Measurements from ENCODE around the gene INPP4A.

INPP4A gene

DNA sequence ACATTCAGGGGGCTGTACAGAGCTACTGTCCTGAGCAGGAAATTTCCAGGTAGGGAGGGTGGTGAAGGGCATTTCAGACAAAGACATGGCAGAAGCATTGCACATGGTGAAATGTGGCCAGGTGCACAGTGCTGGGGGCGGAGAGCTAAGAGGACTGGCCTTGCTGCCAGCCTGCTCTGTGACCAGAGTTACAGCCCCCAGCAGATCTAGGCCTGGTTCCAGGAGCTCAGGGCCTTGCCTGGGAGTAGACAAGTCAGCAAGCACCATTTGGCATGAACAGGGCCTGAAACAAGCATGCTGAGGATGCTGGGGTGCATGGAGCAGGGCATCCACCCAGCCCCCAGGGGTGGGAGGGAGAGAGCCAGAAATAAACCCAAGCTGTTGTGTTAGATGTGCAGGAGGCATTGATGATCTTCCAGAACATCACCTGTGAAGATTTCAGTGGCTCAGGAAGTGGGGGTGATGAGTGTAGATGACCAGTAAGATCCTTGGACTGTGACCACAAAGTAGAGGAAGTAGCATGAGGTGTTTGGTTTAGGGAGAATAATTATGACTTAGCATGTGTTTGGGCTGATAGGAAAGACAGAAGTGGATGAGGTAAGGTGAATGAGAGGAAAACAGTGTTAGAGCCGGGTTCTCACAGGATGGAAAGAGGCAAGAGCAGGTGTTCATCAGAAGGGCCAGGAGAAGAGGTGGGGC, 102.6 kb downstream of the INPP4A start:
- no peak for DNase-seq

DNA sequence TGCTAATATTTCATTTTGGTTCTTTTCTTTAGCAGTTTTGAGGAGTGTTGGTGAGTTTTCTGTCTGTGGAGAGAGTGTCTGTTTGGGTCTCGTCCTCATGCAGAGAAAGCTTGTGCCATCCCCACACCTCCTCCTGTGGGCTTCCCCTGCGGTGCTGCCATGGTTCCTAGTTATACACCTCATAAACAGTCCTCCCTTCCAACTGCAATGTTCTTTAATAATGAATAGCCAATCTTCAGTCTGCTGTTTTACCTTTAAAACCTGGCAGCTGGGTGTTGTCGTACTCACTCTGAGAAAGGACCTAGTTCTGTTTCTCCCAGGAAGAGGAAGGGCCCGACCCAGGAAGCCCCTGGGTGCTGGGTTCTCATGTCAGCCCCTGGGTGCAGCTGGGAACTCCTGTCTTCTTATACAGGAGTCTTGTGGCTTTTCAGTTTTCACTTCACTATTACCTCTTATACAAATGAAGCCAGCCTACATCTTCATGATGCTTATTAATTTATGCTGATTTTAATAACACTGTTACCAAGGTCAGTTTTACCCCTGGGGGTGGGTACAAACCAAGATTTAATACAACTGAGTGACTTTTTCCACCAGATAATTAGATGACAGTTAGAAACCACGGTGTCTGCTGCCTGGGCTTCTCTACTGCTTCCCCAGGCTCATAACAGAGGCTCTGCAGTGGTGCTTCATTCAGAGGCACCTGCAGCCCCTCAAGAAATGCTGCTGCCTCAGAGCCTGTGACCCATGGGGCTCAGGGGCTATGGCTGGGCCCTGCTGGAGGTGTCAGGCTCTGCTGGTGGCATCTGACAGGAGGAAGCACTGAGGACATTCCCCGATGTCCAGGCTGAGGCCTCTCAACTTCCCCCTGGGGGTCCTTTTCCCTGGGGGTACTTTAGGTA, 104.5 kb downstream of the INPP4A start:
- no peak for DNase-seq

DNA sequence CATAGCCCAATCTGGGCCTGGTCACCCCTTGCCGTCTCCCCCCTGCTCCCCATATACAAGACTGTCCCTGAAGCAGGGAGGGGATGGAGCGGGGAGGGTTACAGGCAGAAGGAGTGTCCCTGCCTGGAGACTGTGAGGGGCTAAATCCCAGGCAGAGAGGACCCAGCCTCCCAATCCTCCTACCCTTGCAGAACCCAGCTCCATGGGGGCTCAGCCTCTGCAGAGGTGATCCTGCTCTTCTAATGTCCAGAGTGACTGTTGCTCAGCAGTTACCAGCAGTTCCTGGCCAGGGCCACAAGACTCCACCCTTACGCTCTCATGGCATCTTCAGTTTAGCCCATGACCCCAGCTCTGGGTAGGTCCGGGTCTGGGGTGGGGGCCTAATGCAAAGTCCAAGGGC, 105.5 kb downstream of the INPP4A start:
- no peak for DNase-seq

DNA sequence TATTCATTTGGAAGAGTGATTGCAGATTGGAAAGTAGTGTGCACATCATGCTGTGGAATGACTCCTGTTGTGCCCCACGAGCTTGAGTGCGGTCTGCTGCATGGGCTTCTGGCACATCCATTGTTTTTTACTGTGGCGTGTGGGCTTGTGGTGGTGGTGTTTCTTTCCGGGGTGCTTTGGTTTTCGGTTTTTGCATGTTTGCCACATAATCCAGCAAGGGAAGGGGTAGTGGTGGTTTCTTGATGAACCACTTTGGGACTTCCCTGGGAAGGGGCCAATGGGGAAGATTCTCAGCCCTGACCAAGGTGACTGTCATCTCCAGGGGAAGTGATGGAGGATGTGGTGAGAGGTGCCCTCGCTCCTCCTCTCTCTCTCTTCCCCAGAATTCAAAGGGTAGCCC, 106.7 kb downstream of the INPP4A start:
- no peak for DNase-seq

DNA sequence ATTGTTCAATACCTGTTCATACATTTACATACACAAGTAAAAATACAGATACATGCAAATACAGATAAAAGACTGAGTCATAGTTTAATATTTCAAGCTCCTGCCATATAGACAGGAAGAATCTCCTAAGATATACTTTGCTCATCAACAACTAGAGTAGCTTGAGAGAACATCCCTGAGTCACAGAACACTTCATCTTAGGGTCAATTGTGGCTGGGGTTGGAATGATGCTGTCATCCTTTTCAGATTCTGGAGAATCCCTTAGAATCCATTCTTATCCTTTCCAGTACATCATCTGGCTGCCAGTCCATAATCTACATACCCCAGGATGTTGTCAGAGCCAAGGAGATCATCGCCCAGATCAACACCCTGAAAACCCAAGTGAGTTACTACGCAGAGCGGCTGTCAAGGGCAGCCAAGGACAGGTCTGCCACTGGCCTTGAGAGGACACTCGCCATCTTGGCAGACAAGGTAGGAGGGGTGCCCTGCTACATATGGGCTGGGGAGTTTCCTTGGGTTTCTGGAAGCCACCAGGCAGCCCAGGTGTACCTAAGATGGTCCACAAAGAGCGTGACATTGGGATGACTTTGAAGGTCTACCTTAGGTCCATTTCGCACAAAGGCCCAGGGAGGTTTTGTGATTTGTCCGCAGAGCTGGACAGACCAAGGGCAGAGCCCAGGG, 108.0 kb downstream of the INPP4A start:
- no peak for DNase-seq

DNA sequence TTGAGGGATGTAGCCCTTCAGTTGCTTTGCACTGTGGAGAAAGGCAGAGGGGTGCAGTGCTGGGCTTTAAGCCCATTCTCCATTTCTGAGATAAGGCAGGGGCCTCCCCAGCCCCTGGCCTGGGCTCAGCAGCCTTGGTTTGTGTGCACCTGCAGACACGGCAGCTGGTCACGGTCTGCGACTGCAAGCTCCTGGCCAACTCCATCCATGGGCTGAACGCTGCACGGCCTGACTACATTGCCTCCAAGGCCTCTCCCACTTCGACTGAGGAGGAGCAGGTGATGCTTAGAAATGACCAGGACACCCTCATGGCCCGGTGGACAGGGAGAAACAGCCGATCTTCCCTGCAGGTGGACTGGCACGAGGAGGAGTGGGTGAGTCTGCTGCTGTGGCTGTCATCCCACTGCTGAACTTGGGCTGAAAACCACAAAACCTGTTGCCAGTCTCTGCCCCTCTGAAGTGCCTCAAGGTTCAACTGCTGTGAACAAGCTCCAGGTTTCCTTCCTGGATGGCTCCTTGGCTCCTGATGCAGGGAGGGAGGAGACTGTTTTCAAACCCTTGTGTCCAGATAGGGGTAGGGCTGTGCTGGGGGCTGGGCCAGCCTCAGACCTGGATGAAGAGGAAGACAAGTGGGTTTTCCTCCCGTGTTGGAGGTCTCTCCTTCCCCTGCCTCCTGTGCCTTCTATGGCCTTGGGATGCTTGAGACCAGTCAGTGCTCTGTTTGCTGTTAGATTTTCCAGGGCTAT, 109.6 kb downstream of the INPP4A start:
- DNase-seq: no peak

DNA sequence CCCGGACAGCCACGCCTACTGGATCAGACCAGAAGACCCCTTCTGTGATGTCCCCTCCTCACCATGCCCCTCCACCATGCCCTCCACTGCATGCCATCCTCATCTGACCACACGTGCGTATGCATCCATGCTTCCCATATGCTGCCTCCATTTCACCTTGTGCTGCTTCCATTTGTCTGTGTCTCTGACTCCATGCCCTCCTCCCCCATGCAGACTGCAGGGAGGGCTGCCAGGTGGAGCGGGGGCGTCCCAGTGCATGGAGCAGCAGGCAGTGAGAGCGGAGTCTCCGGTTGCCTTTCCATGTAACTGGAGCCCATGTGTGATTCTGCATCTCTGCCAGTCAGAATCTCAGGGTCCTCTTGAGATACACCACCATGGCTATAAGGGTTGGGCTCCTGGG, 111.0 kb downstream of the INPP4A start:
- DNase-seq: no peak

DNA sequence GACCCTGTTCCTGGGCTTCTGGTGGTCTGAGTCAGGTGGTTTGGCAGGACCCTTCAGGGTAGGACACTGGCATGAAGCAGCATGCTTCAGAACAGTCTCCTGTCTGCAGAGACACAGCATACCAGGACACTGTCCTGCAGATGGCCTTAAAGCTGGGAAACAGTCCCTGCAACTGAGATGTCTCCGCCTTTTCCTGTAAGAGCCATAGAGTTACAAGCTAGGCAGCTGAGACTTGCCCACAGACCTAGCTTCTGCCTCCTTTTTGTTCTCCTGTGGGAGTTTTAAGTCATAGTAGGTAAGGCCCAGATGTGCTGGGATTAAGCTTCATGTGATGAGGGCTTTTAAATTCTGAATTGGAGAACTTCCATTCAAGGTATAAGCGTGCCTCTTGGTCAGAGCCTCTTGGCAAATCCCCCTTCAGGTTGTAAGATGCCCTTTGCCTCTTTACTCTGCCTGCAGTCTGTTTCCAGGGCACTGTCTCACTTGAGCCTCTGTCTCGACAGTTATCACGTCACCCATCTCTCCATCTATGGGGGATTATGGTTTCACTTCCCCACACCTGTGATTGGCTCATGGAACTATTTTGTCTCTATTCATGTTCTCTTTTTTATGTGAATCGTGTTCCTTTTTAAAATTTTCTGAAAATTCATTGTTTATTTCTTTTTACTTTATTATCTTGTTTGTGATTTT, 111.8 kb downstream of the INPP4A start:
- no peak for DNase-seq

DNA sequence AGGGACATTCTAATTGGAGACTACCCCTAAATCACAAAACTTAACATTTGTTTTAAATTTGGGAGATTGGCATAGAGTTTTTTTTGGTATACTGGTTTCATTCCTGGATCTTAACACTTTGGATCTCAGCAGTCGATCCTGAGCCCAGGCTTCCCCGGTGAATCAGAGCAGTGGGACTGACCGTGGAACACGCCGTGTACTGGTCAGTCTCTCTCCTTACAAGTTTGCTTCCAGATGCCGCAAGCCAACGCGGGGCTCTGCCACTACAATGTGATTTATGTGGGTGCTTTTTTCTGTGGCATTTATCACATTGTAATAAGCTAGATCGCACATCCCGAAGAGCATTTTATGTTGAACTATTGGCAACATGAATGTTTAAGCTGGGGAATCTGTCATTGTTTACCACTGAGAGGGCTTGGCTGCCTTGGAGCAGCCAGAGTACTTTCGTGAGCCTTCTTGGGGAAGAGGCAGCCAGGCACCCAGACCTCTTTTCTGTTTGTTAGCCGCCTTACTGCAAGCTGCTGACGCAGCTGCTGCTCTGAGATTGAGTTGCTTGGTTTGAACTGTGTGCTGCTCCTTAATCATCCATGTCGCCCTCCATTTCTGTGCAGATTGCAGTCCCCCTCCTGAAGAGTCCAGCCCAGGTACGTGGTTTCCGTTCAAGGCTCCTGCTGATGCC, 114.3 kb downstream of the INPP4A start:
- DNase-seq: no peak

DNA sequence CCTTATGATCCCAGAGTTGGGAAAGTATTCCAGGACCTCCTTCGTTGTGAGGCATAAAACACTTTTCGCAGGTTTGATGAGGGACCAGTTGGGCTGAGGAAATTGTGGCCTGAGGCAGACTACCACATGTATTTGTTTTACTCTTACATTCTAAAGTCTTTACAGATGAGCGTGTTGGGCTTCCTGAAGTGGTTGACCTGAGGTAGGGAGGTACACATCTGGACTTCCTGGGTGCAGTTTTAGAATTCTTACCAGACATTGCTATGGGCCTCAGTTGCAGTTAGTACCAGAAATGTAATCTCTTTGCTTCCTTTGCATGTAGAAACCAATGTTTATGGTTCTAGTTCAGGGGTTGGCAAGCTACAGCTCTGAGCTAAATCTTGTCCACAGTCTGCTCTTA, 114.9 kb downstream of the INPP4A start:
- no peak for DNase-seq

DNA sequence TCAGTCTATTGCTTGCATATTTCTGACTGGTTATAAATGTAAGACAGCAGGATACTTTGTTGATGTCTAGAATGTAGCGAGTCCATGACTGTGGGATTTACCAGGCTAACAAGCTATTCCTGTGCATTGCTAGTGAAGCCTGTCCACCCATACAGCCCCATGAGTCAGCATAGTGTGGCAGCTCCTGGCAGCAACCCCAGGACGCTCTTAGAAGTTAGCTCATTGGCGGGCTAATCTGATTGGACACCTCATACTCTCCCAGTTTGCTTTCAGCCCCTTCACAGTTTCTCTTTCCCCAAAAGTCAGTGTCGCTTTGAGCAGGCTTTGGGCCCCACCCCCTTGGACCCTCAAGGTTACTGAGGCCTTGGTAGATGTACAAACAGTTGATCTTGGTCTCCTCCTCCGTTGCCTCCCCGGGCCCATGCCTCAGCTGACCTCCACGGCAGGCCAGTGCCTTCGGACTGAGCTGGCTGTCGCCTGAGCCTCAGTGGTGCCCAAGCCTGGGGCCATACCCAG, 115.7 kb downstream of the INPP4A start:
- no peak for DNase-seq

DNA sequence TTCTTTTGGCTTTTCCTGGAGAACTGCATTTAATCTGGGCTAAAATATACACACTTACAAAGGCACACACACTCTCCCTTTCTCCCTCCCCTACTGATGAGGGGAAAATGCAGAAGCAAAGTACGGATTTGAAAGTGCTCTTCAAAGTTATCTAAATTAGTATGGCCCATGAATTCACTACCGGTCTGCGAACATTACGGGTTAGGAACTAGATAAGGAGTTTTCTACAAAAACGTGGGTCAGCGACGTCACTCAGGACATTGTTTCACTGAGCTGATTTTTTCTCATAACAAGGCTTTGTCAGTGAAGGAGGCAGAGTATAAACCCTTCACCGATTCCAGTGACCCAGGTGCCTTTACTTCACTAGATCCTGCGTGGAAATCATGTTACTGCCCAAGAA, 116.4 kb downstream of the INPP4A start:
- DNase-seq: no peak

DNA sequence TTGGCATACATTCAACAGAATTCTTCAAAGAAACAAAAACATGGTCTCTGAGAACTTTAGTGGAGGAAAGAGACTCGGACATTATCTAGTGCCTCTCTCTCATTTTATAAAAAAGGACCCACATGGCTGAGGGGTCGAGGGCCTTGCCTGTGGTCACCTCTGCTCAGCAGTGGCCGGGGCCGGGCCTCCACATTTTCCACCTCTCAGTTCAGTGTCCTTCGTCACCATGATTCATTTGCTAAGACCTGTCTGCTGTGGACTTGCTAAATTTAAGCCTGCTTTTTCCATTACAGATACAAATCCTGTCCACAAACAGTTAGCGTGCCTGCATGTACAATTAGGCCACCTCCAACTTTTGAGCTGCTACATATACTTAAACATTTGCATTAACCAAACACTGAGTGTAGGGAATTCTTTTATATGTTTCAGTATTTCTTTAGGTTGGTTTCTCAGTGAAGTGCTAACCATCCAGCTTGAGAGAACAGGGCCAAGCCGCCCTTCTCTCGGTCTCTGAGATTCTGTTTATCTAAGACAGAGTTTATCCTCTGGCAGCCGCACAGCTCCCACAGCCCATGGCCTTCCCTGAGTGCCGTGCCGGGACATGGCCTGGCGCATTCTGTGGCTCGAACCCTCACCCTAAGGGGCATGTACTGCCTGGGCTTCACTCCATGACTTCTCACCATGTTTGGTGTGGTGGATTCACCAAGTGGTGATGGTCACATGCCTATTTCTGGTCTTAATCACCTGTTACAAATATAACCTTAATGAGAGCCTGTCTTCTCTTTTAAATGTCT, 117.4 kb downstream of the INPP4A start:
- DNase-seq: no peak

DNA sequence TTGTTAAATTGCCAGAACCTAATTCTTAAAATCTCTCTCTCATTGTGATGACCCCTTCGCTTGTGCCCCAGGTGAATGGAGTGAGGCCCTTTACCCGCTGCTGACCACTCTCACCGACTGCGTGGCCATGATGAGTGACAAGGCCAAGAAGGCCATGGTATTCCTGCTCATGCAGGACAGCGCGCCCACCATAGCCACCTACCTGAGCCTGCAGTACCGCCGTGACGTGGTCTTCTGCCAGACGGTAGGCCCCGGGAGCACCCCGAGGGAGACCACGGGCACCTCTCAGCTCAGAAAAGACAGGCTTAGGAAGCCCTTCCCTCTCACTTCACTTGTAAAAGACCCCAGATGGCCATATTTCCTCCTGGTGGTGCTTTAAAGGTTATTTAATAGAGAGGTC, 118.7 kb downstream of the INPP4A start:
- no peak for DNase-seq

DNA sequence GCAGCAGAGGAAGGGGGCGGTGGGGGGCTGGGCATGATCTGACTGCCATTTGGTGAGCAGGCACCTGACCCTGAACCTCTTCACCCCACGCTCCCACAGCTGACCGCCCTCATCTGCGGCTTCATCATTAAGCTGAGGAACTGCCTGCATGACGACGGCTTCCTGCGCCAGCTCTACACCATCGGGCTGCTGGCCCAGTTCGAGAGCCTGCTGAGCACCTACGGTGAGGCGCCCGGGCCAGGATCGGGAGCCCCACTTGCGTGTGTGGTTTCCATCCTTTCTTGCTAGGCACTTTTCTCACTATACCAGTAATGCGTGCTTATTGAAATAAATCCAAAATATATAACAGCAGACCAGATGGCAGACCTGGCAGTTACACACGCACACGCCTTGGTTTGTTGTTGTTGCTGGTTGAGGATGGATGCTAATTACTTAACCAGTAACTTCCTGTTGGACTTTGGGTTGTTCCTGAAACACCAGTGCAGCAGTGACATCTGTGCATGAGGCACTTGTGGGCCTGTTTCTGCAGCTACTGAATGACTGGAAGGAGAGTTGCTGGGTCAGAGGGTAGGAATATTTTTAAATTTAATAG, 120.0 kb downstream of the INPP4A start:
- DNase-seq: no peak

DNA sequence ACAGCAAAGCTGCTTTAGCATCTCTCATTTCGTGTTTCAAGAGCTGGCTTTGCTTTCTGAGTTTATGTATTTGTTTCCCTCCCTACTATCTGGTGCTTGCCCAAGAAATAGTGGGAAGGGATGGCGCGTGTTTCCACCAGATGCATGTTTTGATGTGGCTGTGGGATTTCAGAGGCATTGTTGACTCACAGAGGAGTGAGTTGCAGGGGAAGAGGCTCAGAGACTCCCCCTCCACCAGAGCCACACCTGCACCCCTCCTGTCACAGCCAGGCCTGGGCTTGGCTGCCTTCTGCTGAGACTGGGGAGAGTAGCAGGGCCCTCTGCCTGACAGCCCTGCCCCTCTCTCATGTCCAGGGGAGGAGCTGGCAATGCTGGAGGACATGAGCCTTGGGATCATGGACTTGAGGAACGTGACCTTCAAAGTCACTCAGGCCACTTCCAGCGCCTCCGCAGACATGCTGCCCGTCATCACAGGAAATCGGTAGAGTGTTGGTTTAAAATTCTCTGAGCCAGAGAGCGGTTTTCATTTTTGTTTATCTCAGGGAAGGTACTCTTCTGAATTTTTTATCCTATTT, 120.7 kb downstream of the INPP4A start:
- no peak for DNase-seq

DNA sequence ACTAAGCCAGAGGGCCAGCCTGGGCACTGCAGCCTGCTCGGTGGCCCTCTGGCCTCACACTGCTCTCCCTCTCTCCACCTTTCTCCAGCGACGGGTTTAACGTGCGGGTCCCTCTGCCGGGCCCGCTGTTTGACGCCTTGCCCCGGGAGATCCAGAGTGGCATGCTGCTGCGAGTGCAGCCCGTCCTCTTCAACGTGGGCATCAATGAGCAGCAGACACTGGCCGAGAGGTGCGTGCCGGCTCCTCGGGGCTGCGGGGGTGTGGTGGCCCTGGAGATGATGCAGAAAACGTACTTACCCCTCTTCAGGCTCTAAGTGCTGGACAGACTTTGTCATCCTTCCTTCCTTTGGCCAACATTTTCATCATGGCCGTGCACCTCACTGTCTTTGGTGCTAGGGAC, 121.3 kb downstream of the INPP4A start:
- DNase-seq: no peak

DNA sequence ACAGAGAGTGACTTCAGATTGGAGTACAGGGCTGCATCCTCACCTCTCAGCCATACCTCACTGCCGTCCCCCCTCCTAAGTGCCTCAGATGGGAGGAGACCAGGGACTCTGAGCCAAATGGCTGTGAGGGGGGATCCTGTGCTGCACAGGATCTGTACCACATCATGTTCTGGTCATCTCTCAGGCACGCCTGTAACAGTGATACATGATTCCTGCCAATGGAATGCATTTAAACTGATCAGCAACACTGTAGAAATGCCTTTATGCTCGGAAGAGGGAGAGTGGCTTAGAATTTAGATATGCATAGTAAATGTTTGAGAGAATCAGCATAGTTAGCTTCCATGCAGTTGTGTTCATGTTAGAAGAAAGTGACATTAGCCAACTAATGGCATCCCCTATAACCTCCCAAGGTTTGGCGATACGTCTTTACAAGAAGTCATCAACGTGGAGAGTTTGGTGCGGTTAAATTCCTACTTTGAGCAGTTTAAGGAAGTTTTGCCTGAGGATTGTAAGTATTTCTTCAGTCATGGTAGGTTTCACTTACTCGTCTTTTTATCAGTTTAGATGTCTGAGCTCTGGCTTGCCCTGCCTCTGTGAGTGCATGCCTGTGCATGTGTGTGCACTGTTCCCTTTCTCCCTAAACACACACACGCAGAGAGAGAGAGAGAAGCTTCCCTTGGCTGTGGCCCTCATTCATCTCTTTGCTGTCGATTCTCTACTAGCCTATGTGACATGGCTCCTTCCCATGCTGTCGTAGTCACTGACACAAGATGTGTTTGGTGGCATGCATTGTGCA, 123.7 kb downstream of the INPP4A start:
- no peak for DNase-seq

DNA sequence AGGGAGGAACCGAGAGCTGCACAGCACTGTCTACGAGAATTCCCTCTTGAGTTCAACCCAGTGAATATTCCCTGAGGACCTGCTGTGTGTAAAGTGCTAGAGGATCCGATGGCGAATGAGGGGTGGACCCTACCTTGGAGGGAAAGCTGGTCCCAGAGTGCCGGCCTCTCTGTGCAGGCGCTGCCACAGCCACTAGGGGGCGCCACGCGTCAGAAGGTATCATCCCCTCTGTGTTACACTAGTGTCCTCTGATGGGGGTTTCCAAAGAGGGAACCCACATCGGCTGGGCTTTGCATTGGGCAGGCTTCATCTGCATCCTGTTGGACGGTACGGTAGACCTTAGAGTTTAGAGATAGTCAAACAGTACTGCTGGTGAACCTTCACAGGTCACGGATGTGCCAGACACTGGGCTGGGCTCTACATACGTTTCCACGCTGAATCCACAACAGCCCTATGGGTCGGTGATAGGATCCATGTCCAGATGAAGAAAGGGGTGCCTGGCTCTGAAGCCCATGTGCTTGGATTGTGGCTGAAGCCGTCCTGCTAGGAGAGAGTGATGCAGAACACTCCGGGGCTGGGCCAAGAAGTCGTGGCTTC, 124.6 kb downstream of the INPP4A start:
- DNase-seq: peak in 1 of 2 experiments; percentile 42
